Right cardiac atrium (tissue), 5 donors: Measurements from ENCODE around the gene SFMBT2. TPM values are rescaled to one million over a fixed set of nuclear protein-coding genes. Genes with fewer than 3 reads are reported as not detected.
A peak's percentile ranks its signal among the peaks of the same experiment; 100 is the strongest.

Experiments
- ATAC-seq, 2 donors: fragments of 200-7000 bp; cut with Tn5 transposase; one replicate each; pipeline versions ENCODE4 v1.8.0 to v1.9.1; 2020; ENCODE audit warnings: moderate library complexity in 2 of 2, mild to moderate bottlenecking in 1 of 2
- DNase-seq, 3 donors: peaks; one replicate each; pipeline ENCODE4 v3.0.0-alpha.2; 2020
- H3K27ac ChIP-seq: one replicate; pipeline ENCODE4 v1.5.1; 2013; ENCODE audit warnings: mild to moderate bottlenecking, low read length, control low read depth, moderate library complexity
- H3K27me3 ChIP-seq: one replicate; pipeline ENCODE4 v1.6.1; 2013; ENCODE audit not compliant: control insufficient read depth, insufficient read depth
- H3K4me1 ChIP-seq: one replicate; pipeline ENCODE4 v1.6.1; 2013; ENCODE audit warnings: low read length; ENCODE audit not compliant: control insufficient read depth, insufficient read depth
- H3K4me3 ChIP-seq: one replicate; pipeline ENCODE4 v1.5.1; 2013; ENCODE audit warnings: low read length, control low read depth
- H3K9me3 ChIP-seq: one replicate; pipeline ENCODE4 v1.6.1; 2013; ENCODE audit warnings: low read length; ENCODE audit not compliant: control insufficient read depth
- WGBS: extraction: QIAGEN DNeasy Blood & Tissue Kit; methylation state at CpG from one replicate; pipeline ENCODE4 v1.1.7; 2013; 5-methylcytosine and 5-hydroxymethylcytosine counted together
- intact Hi-C, 4 donors: fragments of 100-400 bp; cut with DNase I; formaldehyde crosslinking; loops; one replicate each; pipeline versions ENCODE4 v1.11.0 to v1.14.0; 2022 to 2023
- polyA plus RNA-seq: library from polyadenylated mRNA; stranded (reverse); fragments of 200-250 nt; gene quantifications from one replicate; pipeline ENCODE4 v1.2.3, GENCODE V29; 2013
- total RNA-seq, 4 donors: library from RNA; stranded (reverse); fragmentation: NEBNext Ultra II Directional; extraction: Animal tissue kit (Norgen Biotek cat#: 25700); gene quantifications; one replicate each; pipeline ENCODE4 v1.2.1, GENCODE V29; 2021
- donor health status: healthy with polysubstance abuse.
- donor health status: DM: no; HTN: yes; CAD: no.
- donor health status: DM: no; HTN: no; CAD: no.
- donor health status: DM: no; HTN: yes; CAD: no; lungs with severe emphysema.
- donor health status: DM: yes; HTN: yes; CAD: no.

The SFMBT2 gene
- total and polyA plus RNA-seq, 5 donors: 3.3 to 12.9 (median 11.9) TPM

GRCh38 chr10:7340179-7340874, 70.5 kb downstream of the SFMBT2 start:
- Histone ChIP-seq H3K4me3 (no peak overlapping the region), H3K27me3 (no peaks in the 10 kb centered on the region), H3K4me1 (peaks cover 11% of the 10 kb centered on the region), H3K9me3 (no peaks in the 10 kb centered on the region), H3K27ac (peak overlapping the region; percentile 48)
- 54% methylated on average over 10 of the region's 10 CpGs for WGBS
- DNase-seq (peak in 2 of 3 donors; percentile 63 to 64), ATAC-seq (peak; percentile 75 to 76)
- intact Hi-C loops: loop anchor here in 1 of 4 donors (10.0 kb wide), 1 partner anchor 64 kb away; no protein-coding TSS in a partner anchor

- Histone ChIP-seq H3K4me3 (no peak overlapping the region), H3K9me3 (no peaks in the 10 kb centered on the region), H3K4me1 (peaks cover 10% of the 10 kb centered on the region), H3K27me3 (no peaks in the 10 kb centered on the region), H3K27ac (no peak overlapping the region)
- DNase-seq (no peak), ATAC-seq (peak; percentile 16 to 42)
- intact Hi-C loops: loop anchor here in 1 of 4 donors (10.0 kb wide), 1 partner anchor 75 kb away; no protein-coding TSS in a partner anchor
- WGBS: 46% methylated on average over 4 of the region's 4 CpGs
These were observed 71.3 kb downstream of the SFMBT2 start for GRCh38 chr10:7339510-7339909.

GRCh38 chr10:7338469-7338868, 72.4 kb downstream of the SFMBT2 start:
- intact Hi-C loops: loop anchor here in 1 of 4 donors (10.0 kb wide), 1 partner anchor 74 kb away; no protein-coding TSS in a partner anchor

GRCh38 chr10:7337431-7338171, 73.2 kb downstream of the SFMBT2 start:
- Histone ChIP-seq H3K27ac (no peak overlapping the region), H3K9me3 (no peaks in the 10 kb centered on the region), H3K4me1 (peaks cover 10% of the 10 kb centered on the region), H3K4me3 (no peak overlapping the region), H3K27me3 (no peaks in the 10 kb centered on the region)
- intact Hi-C loops: loop anchor here in 1 of 4 donors (10.0 kb wide), 1 partner anchor 73 kb away; no protein-coding TSS in a partner anchor
- 69% methylated on average over 7 of the region's 7 CpGs for WGBS
- ATAC-seq (no peak), DNase-seq (no peak)

More at GRCh38 chr10:7338469-7338868, 72.4 kb downstream of the SFMBT2 start:
- 96% methylated on average over 7 of the region's 7 CpGs for WGBS
- ATAC-seq (no peak), DNase-seq (no peak)
- Histone ChIP-seq H3K4me3 (no peak overlapping the region), H3K9me3 (no peaks in the 10 kb centered on the region), H3K27ac (no peak overlapping the region), H3K4me1 (peaks cover 10% of the 10 kb centered on the region), H3K27me3 (no peaks in the 10 kb centered on the region)

GRCh38 chr10:7335977-7336376, 74.9 kb downstream of the SFMBT2 start:
- intact Hi-C loops: loop anchor here in 1 of 4 donors (10.0 kb wide), 1 partner anchor 71 kb away; no protein-coding TSS in a partner anchor
- ATAC-seq: no peak
- H3K4me1 ChIP-seq: peaks cover 8% of the 10 kb centered on the region

GRCh38 chr10:7334642-7334964, 76.2 kb downstream of the SFMBT2 start:
- intact Hi-C loops: loop anchor here in 1 of 4 donors (10.0 kb wide), 1 partner anchor 70 kb away; no protein-coding TSS in a partner anchor
- peaks cover 3% of the 10 kb centered on the region for H3K4me1 ChIP-seq
- peak overlapping the region; percentile 11 for H3K27ac ChIP-seq
- no peaks in the 10 kb centered on the region for H3K27me3 ChIP-seq
- H3K4me3 ChIP-seq: no peak overlapping the region
- DNase-seq (no peak), ATAC-seq (no peak)
- no peaks in the 10 kb centered on the region for H3K9me3 ChIP-seq
- 79% methylated on average over 10 of the region's 10 CpGs for WGBS

More at GRCh38 chr10:7335977-7336376, 74.9 kb downstream of the SFMBT2 start:
- WGBS: 77% methylated on average over 2 of the region's 2 CpGs
- Histone ChIP-seq H3K27me3 (no peaks in the 10 kb centered on the region), H3K27ac (no peak overlapping the region), H3K4me3 (no peak overlapping the region), H3K9me3 (no peaks in the 10 kb centered on the region)
- DNase-seq: no peak

GRCh38 chr10:7333961-7334641, 76.7 kb downstream of the SFMBT2 start:
- Histone ChIP-seq H3K27ac (peak overlapping the region; percentile 38), H3K4me1 (peaks cover 3% of the 10 kb centered on the region), H3K4me3 (no peak overlapping the region), H3K27me3 (no peaks in the 10 kb centered on the region), H3K9me3 (no peaks in the 10 kb centered on the region)
- ATAC-seq: peak in 1 of 2 donors; percentile 64
- DNase-seq: peak in 1 of 3 donors; percentile 24
- intact Hi-C loops: loop anchor here in 1 of 4 donors (10.0 kb wide), 1 partner anchor 69 kb away; no protein-coding TSS in a partner anchor
- 54% methylated on average over 21 of the region's 21 CpGs for WGBS

- DNase-seq (no peak), ATAC-seq (no peak)
- 96% methylated on average over 11 of the region's 11 CpGs for WGBS
- no peak overlapping the region for H3K4me3 ChIP-seq
- intact Hi-C loops: no loop called here
- no peaks in the 10 kb centered on the region for H3K27me3 ChIP-seq
- no peaks in the 10 kb centered on the region for H3K4me1 ChIP-seq
- no peak overlapping the region for H3K27ac ChIP-seq
- H3K9me3 ChIP-seq: no peaks in the 10 kb centered on the region
These were observed 81.6 kb downstream of the SFMBT2 start for GRCh38 chr10:7329219-7329618.

GRCh38 chr10:7327885-7328284, 82.9 kb downstream of the SFMBT2 start:
- no peak overlapping the region for H3K4me3 ChIP-seq
- no peaks in the 10 kb centered on the region for H3K27me3 ChIP-seq
- DNase-seq: no peak
- intact Hi-C loops: no loop called here
- no peaks in the 10 kb centered on the region for H3K9me3 ChIP-seq
- ATAC-seq: no peak
- 94% methylated on average over 3 of the region's 3 CpGs for WGBS
- no peaks in the 10 kb centered on the region for H3K4me1 ChIP-seq
- H3K27ac ChIP-seq: no peak overlapping the region

- Histone ChIP-seq H3K4me1 (peaks cover 5% of the 10 kb centered on the region), H3K27ac (no peak overlapping the region), H3K9me3 (no peaks in the 10 kb centered on the region), H3K27me3 (no peaks in the 10 kb centered on the region), H3K4me3 (no peak overlapping the region)
- intact Hi-C loops: no loop called here
- DNase-seq (no peak), ATAC-seq (no peak)
- WGBS: 98% methylated on average over 1 of the region's 1 CpG
These were observed 88.2 kb downstream of the SFMBT2 start for GRCh38 chr10:7322623-7323022.
